Measurements from ENCODE around the gene GNAQ.

GRCh38 chr9:77673941-77674791 lies 357.4 kb downstream of the GNAQ start:
- TF ChIP-seq CTCF (conservative IDR thresholded peaks at IDR 0.05; ENCODE audit: low read depth in 2 of 2) (peak; percentile 30 to 49; a peak in 2 of 4 replicates), POLR2AphosphoS5 (IDR thresholded peaks at IDR 0.05; ENCODE audit: low read depth) (no peak), EZH2 (IDR thresholded peaks at IDR 0.05; ENCODE audit: low read depth, unreplicated experiment) (no peak), REST (IDR thresholded peaks at IDR 0.05; ENCODE audit: unreplicated experiment) (no peak), EZH2phosphoT487 (IDR thresholded peaks at IDR 0.05; ENCODE audit: unreplicated experiment) (no peak)
